Adrenal gland (tissue), 5 donors: ENCODE results near the gene TMEM72.

Experiments used
- POLR2A ChIP-seq, 2 donors: fragments of 450-650 bp; IDR thresholded peaks; one replicate each; pipeline ENCODE4 v1.6.1; 2017; ENCODE audit warnings: antibody characterized with exemption in 2 of 2, mild to moderate bottlenecking in 2 of 2, moderate library complexity in 1 of 2
- TF ChIP-seq, protein P1 (sequence below), 6 experiments: fragments of 450-650 bp in 4 of 6; fragments of 200-600 bp in 2 of 6; sonication (generic) in 1 of 6; IDR thresholded peaks; 1 replicate in 5 of 6; 2 replicates in 1 of 6; pipeline versions ENCODE4 v1.5.1 to v1.8.0; 2016 to 2021; ENCODE audit warnings: antibody characterized with exemption in 6 of 6, mild to moderate bottlenecking in 2 of 6, moderate library complexity in 1 of 6
- donor health status: DM: no; HTN: no; CAD: no.

- TF ChIP-seq, protein P1, sequence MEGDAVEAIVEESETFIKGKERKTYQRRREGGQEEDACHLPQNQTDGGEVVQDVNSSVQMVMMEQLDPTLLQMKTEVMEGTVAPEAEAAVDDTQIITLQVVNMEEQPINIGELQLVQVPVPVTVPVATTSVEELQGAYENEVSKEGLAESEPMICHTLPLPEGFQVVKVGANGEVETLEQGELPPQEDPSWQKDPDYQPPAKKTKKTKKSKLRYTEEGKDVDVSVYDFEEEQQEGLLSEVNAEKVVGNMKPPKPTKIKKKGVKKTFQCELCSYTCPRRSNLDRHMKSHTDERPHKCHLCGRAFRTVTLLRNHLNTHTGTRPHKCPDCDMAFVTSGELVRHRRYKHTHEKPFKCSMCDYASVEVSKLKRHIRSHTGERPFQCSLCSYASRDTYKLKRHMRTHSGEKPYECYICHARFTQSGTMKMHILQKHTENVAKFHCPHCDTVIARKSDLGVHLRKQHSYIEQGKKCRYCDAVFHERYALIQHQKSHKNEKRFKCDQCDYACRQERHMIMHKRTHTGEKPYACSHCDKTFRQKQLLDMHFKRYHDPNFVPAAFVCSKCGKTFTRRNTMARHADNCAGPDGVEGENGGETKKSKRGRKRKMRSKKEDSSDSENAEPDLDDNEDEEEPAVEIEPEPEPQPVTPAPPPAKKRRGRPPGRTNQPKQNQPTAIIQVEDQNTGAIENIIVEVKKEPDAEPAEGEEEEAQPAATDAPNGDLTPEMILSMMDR (IDR thresholded peaks at IDR 0.05): no peak
- TF ChIP-seq POLR2A (IDR thresholded peaks at IDR 0.05): no peak
Measured at GRCh38 chr10:44895280-44895679, 15.9 kb upstream of the TMEM72 start.
